ENCODE results near the gene DACH2. TPM values are rescaled to one million over a fixed set of nuclear protein-coding genes. Genes with fewer than 3 reads are reported as not detected.

Gene DACH2
- total RNA-seq, 2 donors from 2014 or later: not detected

- no peaks in the 10 kb centered on the region for H3K9me3 ChIP-seq
- DNase-seq (ENCODE audit: low spot score): no peak
- no peak overlapping the region for H3K27ac ChIP-seq
- H3K4me3 ChIP-seq: no peak overlapping the region
- no peaks in the 10 kb centered on the region for H3K36me3 ChIP-seq
- no peaks in the 10 kb centered on the region for H3K4me1 ChIP-seq (ENCODE audit: control insufficient read depth in 1 of 2, low read depth in 2 of 2)
- ATAC-seq (ENCODE audit: insufficient number of reproducible peaks, low FRiP score, low read depth): no peak
- TF ChIP-seq CTCF (IDR thresholded peaks at IDR 0.05): no peak
- no peaks in the 10 kb centered on the region for H3K27me3 ChIP-seq (replicated peaks; ENCODE audit: insufficient read depth)
Observed at GRCh38 chrX:86830685-86831084, 682.4 kb downstream of the DACH2 start.

- Histone ChIP-seq H3K4me3 (no peak overlapping the region), H3K27me3 (replicated peaks; ENCODE audit: insufficient read depth) (no peaks in the 10 kb centered on the region), H3K9me3 (no peaks in the 10 kb centered on the region), H3K27ac (no peak overlapping the region), H3K36me3 (no peaks in the 10 kb centered on the region), H3K4me1 (ENCODE audit: control insufficient read depth in 1 of 2, low read depth in 2 of 2) (no peaks in the 10 kb centered on the region)
- ATAC-seq (ENCODE audit: insufficient number of reproducible peaks, low FRiP score, low read depth) (no peak), DNase-seq (ENCODE audit: low spot score) (no peak)
- TF ChIP-seq CTCF (IDR thresholded peaks at IDR 0.05): no peak
Observed at GRCh38 chrX:86845101-86845500, 696.9 kb downstream of the DACH2 start.

Other genes with a start within 250 kb of the DACH2 start
- 10 to 100 TPM; 14.8 to 14.9 TPM for gene CHM, start 100.9 kb upstream of the DACH2 start, total RNA-seq